ENCODE measurements around the gene YBEY. TPM values are rescaled to one million over a fixed set of nuclear protein-coding genes. Genes with fewer than 3 reads are reported as not detected.

The YBEY gene
- total and polyA plus RNA-seq, 2 of the 8 experiments (the other 6 are each of a cell fraction or from before 2014, with no cell fraction given): 26.9 to 31.9 TPM

DNA sequence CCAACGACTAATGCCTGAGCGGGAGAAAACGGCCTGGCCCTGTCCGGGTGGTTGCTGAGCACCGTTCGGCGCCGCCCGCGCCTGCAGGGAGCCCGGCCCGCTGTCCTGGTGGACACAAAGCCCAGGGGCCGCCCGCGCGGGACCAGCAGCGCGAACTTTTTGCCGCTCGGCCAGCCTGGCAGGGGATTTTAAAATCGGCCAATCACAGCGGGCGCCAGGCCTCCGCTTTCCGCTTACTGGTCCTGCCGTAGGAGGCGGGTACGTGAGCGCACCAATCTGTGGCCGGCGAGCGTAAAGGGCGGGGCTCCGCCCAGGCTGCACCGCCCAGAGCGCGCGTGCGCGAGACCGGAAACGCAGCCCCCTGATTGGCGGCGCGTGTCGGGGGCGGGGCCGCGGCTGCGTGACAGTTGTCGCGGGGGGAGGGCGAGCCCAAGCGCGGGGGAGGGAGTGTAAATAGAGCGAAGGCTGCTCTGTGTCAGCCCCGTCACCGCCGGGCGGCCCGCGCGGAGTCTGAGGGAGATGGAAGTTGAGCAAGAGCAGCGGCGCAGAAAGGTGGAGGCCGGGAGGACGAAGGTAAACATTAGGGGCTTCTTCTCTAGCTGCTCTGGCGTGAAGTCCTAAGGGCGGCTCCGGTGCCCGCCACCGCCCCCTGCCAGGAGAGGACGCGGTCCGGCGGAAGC lies 37.7 kb downstream of the YBEY start, which contains the start of the genes C21orf58 and PCNT (continued):
- TF ChIP-seq ATF2 (IDR thresholded peaks at IDR 0.05; ENCODE audit: low read length) (no peak), TAF1 (IDR thresholded peaks at IDR 0.05; ENCODE audit: low read depth, low read length) (peak; percentile 94), SIN3A (conservative IDR thresholded peaks at IDR 0.05 in 1 of 2, IDR thresholded peaks at IDR 0.05 in 1 of 2; ENCODE audit: low read depth in 1 of 2, low read length in 2 of 2) (peak in 1 of 2 experiments; percentile 74; a peak in 2 of 4 replicates), RXRA (IDR thresholded peaks at IDR 0.05; ENCODE audit: insufficient read depth, low read depth, low read length) (no peak), RBBP5 (IDR thresholded peaks at IDR 0.05; ENCODE audit: borderline replicate concordance, low read depth, low read length) (peak; percentile 96), SP4 (IDR thresholded peaks at IDR 0.05; ENCODE audit: low read length) (0 out of 2 replicates have a peak, but pooled peaks have one; percentile 28), SP1 (IDR thresholded peaks at IDR 0.05; ENCODE audit: low read depth, low read length) (peak; percentile 95), CBX8 (IDR thresholded peaks at IDR 0.05; ENCODE audit: borderline replicate concordance, low read depth, low read length) (no peak)

Measured in H1 (cell line).